Activated CD4-positive, alpha-beta T cell treated with anti-CD3 and anti-CD28 coated beads, Interleukin-2, amount 10 ng/mL, durations not matched to agents 7 days and 5 days (primary cell): ENCODE measurements around the gene NCBP3. TPM values are rescaled to one million over a fixed set of nuclear protein-coding genes. Genes with fewer than 3 reads are reported as not detected.

Source experiments
- CTCF ChIA-PET: fragments of 350-600 bp; sonication (Branson Sonifier 250); formaldehyde crosslinking; loops from one replicate; lab custom pipeline; 2021; ENCODE audit warnings: antibody characterized with exemption; lab: Charles Lee
- POLR2A ChIA-PET: fragments of 350-600 bp; sonication (Branson Sonifier 250); formaldehyde crosslinking; loops from one replicate; lab custom pipeline; 2021; ENCODE audit warnings: antibody characterized with exemption; lab: Charles Lee
- DNase-seq: peaks from one replicate; pipeline ENCODE4 v3.0.0-alpha.2; 2020
- H3K27ac Mint-ChIP-seq: one replicate; pipeline ENCODE4 v1.8.0; 2021; ENCODE audit warnings: mild to moderate bottlenecking, moderate library complexity, mixed read lengths
- H3K27me3 Mint-ChIP-seq: one replicate; pipeline ENCODE4 v1.8.0; 2021; ENCODE audit warnings: mixed read lengths
- H3K36me3 Mint-ChIP-seq: one replicate; pipeline ENCODE4 v1.8.0; 2021; ENCODE audit warnings: low read depth, mixed read lengths
- H3K4me1 Mint-ChIP-seq: one replicate; pipeline ENCODE4 v1.8.0; 2021; ENCODE audit warnings: mixed read lengths
- H3K4me3 Mint-ChIP-seq: one replicate; pipeline ENCODE4 v1.8.0; 2021; ENCODE audit warnings: mild to moderate bottlenecking, moderate library complexity, mixed read lengths
- H3K9me3 Mint-ChIP-seq: one replicate; pipeline ENCODE4 v1.8.0; 2021; ENCODE audit warnings: mixed read lengths
- total RNA-seq, 2 experiments: library from RNA; stranded (reverse); gene quantifications; one replicate each; pipeline ENCODE4 v1.2.3, GENCODE V29; 2021

Gene NCBP3
- total RNA-seq, 2 experiments from 2014 or later: 43.6 to 43.7 TPM

DNA sequence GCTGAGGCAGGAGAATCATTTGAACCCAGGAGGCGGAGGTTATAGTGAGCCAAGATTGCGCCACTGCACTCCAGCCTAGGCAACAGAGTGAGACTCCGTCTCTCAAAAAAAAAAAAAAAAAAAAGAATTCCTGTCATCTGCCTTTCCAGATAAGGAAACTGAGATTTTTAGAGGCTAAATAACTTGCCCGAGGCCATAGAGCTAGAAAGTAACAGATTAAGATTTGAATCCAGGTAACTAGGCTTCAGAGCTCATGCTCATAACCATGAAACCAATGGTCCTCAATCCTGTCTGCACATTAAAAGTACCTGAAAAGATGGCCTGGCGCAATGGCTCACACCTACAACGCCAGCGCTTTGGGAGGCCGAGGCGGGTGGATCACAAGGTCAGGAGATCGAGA, 9.5 kb downstream of the NCBP3 start:
- ChIA-PET POLR2A (no interaction called here), CTCF (interaction anchor here (0.6 to 2.1 kb wide), 5 partner anchors 9 to 180 kb away, joined by 3 to 7 read pairs (median 4); partner anchors contain the start of gene NCBP3)
- no peak for DNase-seq
- Mint-ChIP-seq H3K4me3 (no peak overlapping the region), H3K36me3 (peaks cover 46% of the 10 kb centered on the region), H3K9me3 (no peaks in the 10 kb centered on the region), H3K27ac (no peak overlapping the region), H3K27me3 (no peaks in the 10 kb centered on the region), H3K4me1 (peaks cover 3% of the 10 kb centered on the region)

DNA sequence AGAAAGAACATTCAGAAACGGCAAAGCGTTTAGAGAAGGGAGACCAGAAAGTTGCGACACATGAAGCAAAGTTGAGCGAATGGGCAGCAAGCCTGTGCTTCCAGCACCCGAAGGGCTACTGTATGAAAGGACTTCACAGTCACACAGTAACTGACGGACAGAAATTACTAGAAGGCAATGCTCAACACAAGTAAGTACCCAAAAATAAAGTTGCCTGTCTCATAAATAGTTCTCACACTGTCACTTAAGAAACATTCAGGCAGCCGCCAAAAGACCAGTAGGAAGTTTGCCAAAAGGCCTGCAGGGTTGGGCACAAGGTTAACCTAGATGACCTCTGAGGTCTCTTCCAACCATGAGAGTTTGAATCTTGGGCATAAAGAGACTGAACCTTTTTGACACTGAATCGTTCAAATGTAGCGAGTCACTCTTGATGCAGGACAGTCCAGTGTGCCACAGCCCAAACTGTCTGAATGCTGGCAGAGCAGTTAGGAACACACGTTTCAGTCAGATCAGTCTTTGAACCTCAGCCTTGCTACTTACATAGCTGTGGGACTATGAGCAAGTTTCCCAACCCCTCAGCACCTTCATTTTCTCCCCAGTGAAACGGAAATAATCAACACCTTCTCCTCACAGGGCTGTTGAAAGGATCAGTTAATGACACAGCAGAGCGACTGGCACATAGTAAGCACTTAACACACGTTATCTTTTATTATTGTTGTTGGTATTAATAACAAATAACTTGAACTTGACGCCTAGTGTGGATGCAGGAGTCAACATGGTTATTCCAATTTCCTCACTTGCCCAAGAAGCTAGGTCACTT, 10.4 kb downstream of the NCBP3 start:
- H3K4me1 Mint-ChIP-seq: peaks cover 2% of the 10 kb centered on the region
- H3K27ac Mint-ChIP-seq: no peak overlapping the region
- peaks cover 41% of the 10 kb centered on the region for H3K36me3 Mint-ChIP-seq
- ChIA-PET POLR2A (no interaction called here), CTCF (interaction anchor here (1.2 to 2.1 kb wide), 3 partner anchors 11 to 157 kb away, joined by 3 to 7 read pairs (median 3); partner anchors contain the start of gene NCBP3)
- DNase-seq: no peak
- H3K4me3 Mint-ChIP-seq: no peak overlapping the region
- no peaks in the 10 kb centered on the region for H3K27me3 Mint-ChIP-seq
- no peaks in the 10 kb centered on the region for H3K9me3 Mint-ChIP-seq

DNA sequence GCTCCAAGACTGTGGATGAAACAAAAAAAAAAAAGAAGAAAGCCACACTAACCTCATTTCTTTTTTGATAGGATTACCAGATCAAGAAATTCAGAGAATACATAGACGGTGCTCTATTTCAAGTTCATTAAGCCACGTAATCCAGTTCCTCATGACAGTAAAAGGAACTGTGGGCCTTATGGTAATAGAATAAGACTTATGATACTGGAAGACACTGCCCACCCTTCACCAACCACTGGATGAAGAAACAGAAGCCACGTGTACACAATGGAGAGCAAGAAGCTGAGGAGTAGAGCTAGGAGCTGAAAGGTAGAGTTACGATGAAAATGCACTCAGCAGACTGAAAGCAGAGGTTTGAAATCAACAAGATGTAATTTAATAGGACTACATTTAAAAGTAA, 11.2 kb downstream of the NCBP3 start:
- Mint-ChIP-seq H3K4me1 (peaks cover 1% of the 10 kb centered on the region), H3K9me3 (no peaks in the 10 kb centered on the region), H3K27me3 (no peaks in the 10 kb centered on the region), H3K27ac (no peak overlapping the region), H3K4me3 (no peak overlapping the region), H3K36me3 (peaks cover 38% of the 10 kb centered on the region)
- POLR2A ChIA-PET: interaction anchor here (0.7 kb wide), 1 partner anchor 85 kb away, joined by 5 read pairs; no protein-coding TSS in a partner anchor
- no peak for DNase-seq
- CTCF ChIA-PET: interaction anchor here (0.7 to 1.2 kb wide), 5 partner anchors 9 to 157 kb away, joined by 3 to 5 read pairs (median 3); partner anchors contain the start of gene NCBP3

DNA sequence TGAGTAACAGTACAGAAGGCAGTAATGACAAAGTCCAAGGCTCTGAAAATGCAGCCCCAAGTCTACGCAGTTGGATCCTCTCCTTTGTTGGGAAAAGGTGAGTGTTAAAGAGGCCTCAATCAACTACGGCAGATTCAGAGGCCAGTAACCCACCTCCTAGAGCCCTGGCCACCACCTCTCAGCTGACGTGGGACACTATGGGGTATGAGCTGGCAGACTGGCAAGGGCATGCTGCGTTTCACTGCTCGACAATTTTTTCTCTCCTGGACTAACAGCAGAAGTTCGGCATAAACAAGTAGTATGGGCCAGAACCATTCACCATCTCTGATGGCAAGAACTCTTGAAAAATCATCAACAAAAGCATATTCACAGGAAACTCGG, 17.2 kb downstream of the NCBP3 start:
- Mint-ChIP-seq H3K36me3 (peaks cover 34% of the 10 kb centered on the region), H3K4me3 (no peak overlapping the region), H3K27ac (no peak overlapping the region), H3K27me3 (no peaks in the 10 kb centered on the region), H3K4me1 (peaks cover 5% of the 10 kb centered on the region), H3K9me3 (no peaks in the 10 kb centered on the region)
- ChIA-PET CTCF (interaction anchor here (2.0 to 6.3 kb wide), 4 partner anchors 16 to 105 kb away, joined by 6 to 82 read pairs (median 34); partner anchors contain the start of genes HASPIN and NCBP3), POLR2A (no interaction called here)
- no peak for DNase-seq

DNA sequence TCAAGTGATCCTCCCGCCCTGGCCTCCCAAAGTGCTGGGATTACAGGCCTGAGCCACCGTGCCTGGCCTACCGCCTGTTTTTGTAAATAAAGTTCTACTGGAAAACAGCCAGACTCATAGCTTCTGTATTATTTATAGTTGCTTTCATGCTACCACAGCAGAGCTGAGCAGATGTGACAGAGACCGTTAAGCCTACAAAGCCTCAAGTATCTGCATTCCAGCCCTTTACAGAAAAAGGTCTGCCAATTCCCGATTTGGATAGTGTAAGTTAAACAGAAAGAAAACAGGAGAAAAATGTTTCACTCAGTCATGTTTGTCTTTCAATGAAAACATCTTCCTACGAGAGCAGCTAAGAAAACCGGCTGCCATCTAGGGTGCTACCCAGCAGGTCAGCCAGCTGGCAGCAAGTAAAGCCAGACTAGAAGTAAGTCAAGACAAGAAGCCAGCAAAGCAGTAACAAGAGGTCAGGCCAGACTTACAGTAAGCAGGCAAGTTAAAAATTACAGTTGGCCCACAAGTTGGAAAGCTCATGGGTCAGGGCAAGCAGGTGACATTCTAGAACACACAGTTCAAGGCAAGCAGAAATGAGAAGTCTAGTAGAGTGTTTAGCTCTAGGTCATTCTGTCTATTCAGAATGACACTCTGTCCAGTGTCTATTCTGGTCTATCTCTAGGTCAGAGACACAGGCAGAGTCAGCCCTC, 17.7 kb downstream of the NCBP3 start:
- Mint-ChIP-seq H3K27ac (no peak overlapping the region), H3K9me3 (no peaks in the 10 kb centered on the region), H3K4me3 (no peak overlapping the region), H3K4me1 (peaks cover 5% of the 10 kb centered on the region), H3K27me3 (no peaks in the 10 kb centered on the region), H3K36me3 (peaks cover 33% of the 10 kb centered on the region)
- ChIA-PET POLR2A (no interaction called here), CTCF (interaction anchor here (0.6 to 6.3 kb wide), 9 partner anchors 17 to 105 kb away, joined by 3 to 82 read pairs (median 6); partner anchors contain the start of genes HASPIN and NCBP3)
- no peak for DNase-seq

DNA sequence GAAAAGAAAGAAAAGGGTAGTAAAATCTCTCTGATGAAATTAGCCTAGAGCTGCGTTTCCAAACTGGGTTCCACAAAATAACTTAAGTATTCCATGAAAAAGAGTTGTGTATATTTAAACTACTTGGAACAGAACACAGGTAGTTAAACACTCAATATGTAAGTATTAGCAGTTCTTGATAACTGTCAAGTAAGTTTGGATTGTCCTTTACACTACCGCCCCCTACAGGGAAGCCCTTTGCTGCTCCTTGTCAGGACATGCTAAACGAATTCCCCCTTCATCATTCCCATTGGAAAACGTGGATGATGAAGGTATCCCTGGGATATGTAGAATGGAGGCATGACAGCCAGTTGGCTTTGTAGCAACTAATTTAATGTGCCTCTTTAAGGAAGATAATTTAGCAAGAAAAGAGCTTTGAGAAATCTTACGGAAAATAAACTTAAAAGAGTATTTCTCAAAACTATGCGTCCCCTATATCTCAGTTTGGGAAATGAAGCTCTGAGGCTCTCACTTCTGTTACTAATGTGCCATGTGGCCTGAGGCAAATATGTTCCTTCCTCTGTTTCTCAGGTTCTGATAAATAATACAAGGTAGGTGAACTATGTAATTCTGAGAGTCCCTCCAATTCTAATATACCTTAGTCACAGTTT, 18.8 kb downstream of the NCBP3 start:
- Mint-ChIP-seq H3K27ac (no peak overlapping the region), H3K9me3 (no peaks in the 10 kb centered on the region), H3K36me3 (peaks cover 32% of the 10 kb centered on the region), H3K4me1 (peaks cover 5% of the 10 kb centered on the region), H3K4me3 (no peak overlapping the region), H3K27me3 (no peaks in the 10 kb centered on the region)
- peak; percentile 81 for DNase-seq
- POLR2A ChIA-PET: no interaction called here
- CTCF ChIA-PET: interaction anchor here (0.5 to 6.3 kb wide), 16 partner anchors 9 to 146 kb away, joined by 3 to 82 read pairs (median 4); partner anchors contain the start of genes HASPIN and NCBP3

DNA sequence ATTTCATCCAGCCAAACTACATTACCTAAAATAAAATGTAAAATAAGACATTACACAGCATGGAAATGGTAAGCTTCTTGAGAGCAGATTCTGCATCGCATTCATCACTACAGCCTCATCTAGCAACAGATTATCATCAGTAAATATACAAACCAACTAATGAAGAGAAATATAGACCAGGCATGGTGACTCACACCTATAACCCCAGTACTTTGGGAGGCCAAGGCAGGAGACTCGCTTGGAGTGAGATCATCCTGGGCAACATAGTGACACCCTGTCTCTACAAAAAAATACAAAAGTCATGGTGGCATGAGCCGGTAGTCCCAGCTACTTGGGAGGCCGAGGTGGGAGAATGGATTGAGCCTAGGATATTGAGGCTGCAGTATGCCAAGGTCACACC, 19.9 kb downstream of the NCBP3 start:
- POLR2A ChIA-PET: no interaction called here
- DNase-seq: no peak
- H3K36me3 Mint-ChIP-seq: peaks cover 38% of the 10 kb centered on the region
- H3K9me3 Mint-ChIP-seq: no peaks in the 10 kb centered on the region
- H3K4me3 Mint-ChIP-seq: no peak overlapping the region
- CTCF ChIA-PET: interaction anchor here (0.6 to 6.3 kb wide), 6 partner anchors 12 to 144 kb away, joined by 3 to 82 read pairs (median 12); partner anchors contain the start of gene NCBP3
- H3K27me3 Mint-ChIP-seq: no peaks in the 10 kb centered on the region
- H3K27ac Mint-ChIP-seq: no peak overlapping the region
- peaks cover 5% of the 10 kb centered on the region for H3K4me1 Mint-ChIP-seq

DNA sequence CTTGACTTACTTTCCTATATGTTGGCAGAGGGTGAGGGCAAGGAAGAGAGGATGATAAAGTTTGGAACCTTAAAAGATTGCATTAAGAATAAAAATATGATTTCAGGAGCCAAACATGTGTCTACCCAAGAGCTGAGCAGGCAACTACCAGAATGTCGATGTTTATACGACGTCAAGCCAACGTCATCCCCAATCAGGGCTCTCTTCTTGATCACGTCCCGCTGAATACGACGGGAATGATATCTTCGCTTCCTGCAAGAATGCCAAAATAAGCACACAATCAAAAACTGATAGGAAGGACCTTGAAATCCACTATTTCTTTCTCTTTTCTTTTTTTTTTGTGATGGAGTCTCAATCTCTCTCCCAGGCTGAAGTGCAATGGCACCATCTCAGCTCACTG, 24.9 kb downstream of the NCBP3 start:
- H3K4me3 Mint-ChIP-seq: no peak overlapping the region
- no peaks in the 10 kb centered on the region for H3K27me3 Mint-ChIP-seq
- H3K36me3 Mint-ChIP-seq: peaks cover 42% of the 10 kb centered on the region
- DNase-seq: no peak
- CTCF ChIA-PET: interaction anchor here (0.6 to 0.9 kb wide), 5 partner anchors 25 to 255 kb away, joined by 3 to 5 read pairs (median 3); no protein-coding TSS in a partner anchor
- POLR2A ChIA-PET: no interaction called here
- no peak overlapping the region for H3K27ac Mint-ChIP-seq
- no peaks in the 10 kb centered on the region for H3K9me3 Mint-ChIP-seq
- H3K4me1 Mint-ChIP-seq: peaks cover 2% of the 10 kb centered on the region

DNA sequence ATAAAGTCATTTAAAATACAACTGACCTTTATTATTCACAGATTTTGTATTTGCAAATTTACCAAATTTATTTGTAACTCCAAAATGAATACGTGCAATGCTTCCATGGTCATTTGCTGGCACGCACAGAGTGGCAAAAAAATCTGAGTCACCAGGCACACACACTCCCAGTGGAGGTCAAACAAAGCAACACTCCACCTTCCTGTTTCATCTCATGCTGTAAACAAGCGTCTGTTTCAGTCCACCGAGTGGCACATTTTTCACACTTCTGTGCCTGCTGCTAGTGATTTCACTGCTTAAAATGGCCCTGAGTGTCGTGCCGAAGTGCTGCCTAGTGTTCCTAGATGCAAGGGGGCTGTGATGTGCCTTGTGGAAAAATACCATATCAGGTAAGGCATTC, 27.3 kb downstream of the NCBP3 start:
- no peaks in the 10 kb centered on the region for H3K4me1 Mint-ChIP-seq
- no peak overlapping the region for H3K27ac Mint-ChIP-seq
- POLR2A ChIA-PET: no interaction called here
- H3K9me3 Mint-ChIP-seq: no peaks in the 10 kb centered on the region
- peaks cover 45% of the 10 kb centered on the region for H3K36me3 Mint-ChIP-seq
- no peak for DNase-seq
- H3K4me3 Mint-ChIP-seq: no peak overlapping the region
- no peaks in the 10 kb centered on the region for H3K27me3 Mint-ChIP-seq
- CTCF ChIA-PET: interaction anchor here (2.6 kb wide), 1 partner anchor 81 kb away, joined by 18 read pairs; no protein-coding TSS in a partner anchor

DNA sequence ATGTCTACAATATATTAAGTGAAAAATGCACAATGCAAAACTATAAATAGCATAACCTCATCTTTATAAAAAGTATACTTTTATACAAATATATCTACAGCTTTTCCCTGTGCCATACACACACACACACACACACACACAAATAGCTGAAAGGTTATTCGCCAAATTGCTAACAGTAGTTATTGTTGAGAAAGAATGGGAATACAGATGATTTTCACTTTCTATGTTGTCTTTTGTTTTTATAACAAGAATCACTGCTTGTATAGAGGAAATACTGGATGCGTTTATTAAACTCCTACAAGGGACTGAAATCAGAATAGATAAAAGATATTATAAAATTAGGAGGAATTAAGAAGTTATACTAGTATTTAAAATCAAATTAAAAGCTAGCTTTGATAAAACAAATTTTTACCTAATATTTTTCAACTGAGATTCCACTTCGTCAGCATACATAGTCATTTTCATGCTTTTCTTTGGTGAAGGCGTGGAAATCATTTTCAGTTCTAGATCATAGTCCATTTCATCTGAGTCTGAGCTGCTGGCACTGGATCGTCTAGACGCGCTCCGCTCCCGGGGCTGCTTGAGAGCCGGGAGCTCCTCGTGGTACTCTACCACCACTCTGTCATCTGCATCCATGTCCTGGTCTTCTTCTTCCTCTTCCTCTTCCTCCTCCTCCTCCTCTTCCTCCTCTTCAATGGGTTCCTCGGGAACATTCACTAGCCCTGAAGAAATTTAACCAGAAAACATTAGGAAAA, 28.0 kb downstream of the NCBP3 start:
- ChIA-PET CTCF (interaction anchor here (2.6 kb wide), 1 partner anchor 80 kb away, joined by 18 read pairs; no protein-coding TSS in a partner anchor), POLR2A (no interaction called here)
- Mint-ChIP-seq H3K4me3 (no peak overlapping the region), H3K4me1 (no peaks in the 10 kb centered on the region), H3K9me3 (no peaks in the 10 kb centered on the region), H3K27ac (no peak overlapping the region), H3K36me3 (peaks cover 46% of the 10 kb centered on the region), H3K27me3 (no peaks in the 10 kb centered on the region)
- DNase-seq: no peak

DNA sequence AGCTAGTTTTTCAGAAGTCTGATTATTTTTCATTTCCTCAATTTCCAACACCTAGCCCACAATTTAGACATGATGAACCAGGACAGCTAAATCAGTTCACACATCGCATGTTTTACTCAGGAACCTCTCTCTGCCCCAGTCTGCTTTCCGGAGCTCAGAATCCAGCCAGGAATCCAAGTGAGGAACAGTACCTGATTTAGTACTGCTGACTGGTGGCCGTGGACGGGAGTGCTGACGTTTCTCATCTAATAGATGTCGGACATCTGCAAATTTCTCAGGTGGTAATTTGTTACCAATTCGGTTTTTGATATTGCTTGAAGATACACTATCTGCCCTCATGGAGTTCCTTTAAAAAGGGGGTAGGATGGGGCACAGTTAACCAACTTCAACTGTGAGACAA, 30.1 kb downstream of the NCBP3 start:
- H3K9me3 Mint-ChIP-seq: no peaks in the 10 kb centered on the region
- H3K4me3 Mint-ChIP-seq: no peak overlapping the region
- peaks cover 46% of the 10 kb centered on the region for H3K36me3 Mint-ChIP-seq
- ChIA-PET POLR2A (no interaction called here), CTCF (interaction anchor here (0.6 to 2.6 kb wide), 5 partner anchors 10 to 78 kb away, joined by 3 to 18 read pairs (median 4); partner anchors contain the start of gene NCBP3)
- H3K27me3 Mint-ChIP-seq: no peaks in the 10 kb centered on the region
- H3K27ac Mint-ChIP-seq: no peak overlapping the region
- no peak for DNase-seq
- no peaks in the 10 kb centered on the region for H3K4me1 Mint-ChIP-seq
